GM18505 (cell line): ENCODE measurements around the gene PPP4R3A.
A peak's percentile ranks its signal among the peaks of the same experiment; 100 is the strongest.
"Not testable (repeated sequence)": the region's sequence is repeated elsewhere in the genome, so short reads cannot be mapped to it uniquely, and the experiment has no call there.

Experiments
- ATAC-seq: cut with Tn5 transposase; IDR thresholded peaks from one replicate; pipeline ENCODE4 v1.9.1; 2021; ENCODE audit not compliant: unreplicated experiment
- POLR2A ChIP-seq: IDR thresholded peaks from 4 replicates; pipeline ENCODE4 v1.6.1; 2011; ENCODE audit warnings: borderline replicate concordance; ENCODE audit not compliant: insufficient read depth, insufficient read length; ENCODE audit errors: extremely low read depth

Gene PPP4R3A

DNA sequence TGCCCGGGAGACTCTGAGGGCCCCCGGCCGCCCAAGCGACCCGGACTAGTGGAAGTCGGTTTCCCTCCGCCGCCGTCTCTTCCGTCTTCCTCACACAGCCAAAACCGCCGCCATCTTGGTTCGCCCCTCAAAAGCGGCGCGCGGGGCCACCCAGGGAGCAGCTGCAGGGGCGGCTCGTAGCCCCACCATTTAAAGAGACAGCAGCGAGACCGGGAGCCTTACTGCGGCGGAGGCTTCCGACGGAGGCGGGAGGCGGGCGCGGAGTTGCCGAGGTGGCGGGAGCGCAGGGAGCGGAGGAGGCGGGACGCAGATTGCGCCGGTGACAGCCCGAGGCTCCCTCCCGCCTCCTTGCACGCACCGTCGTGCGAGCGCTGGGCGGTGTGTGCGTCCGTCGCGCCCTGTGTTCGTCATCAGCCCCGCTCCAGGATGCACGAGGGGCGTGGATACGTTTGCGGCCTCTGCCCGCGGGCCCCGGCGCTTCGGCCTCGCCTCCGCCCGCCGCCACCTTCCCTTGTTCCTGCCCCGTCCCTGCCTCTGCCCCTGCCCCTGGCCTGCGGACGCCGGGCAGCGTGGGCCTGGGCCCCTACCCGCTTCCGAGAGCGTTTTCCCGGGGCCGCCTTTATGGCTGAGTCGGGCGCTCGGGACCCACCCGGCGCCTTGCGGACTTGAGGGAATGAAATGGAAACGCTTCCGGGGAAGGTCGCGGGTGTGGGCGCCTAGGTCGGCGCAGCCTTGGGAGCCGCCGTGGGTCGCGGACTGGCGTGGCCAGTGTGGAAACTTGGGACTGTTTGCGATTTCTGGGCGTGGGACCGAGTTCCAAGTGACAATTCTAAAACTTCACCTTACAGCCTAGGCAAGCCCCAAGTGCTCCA lies at the start of gene PPP4R3A:
PPP4R3A (minus strand) TSS at position 140 of the 872 bp plus-strand sequence. CDS start 663 bp downstream, outside the sequence.
- peak; percentile 92 for TF ChIP-seq POLR2A
- ATAC-seq = peak; percentile 82

DNA sequence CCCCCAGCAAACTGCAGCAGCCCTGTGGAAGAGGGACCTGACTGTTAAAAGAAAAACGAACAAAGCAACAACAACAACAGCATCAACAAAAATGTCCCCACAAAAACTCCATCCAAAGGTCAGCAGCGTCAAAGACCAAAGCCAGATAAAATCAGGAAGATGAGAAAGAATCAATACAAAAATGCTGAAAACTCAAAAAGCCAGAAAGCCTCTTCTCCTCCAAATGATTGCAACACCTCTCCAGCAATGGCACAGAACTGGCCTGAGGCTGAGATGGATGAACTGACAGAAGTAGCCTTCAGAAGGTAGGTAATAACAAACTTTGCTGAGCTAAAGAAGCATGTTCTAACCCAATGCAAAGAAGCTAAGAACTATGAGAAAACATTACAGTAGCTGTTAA lies 45.4 kb upstream of the PPP4R3A start:
- TF ChIP-seq POLR2A = no peak
- ATAC-seq = no peak

DNA sequence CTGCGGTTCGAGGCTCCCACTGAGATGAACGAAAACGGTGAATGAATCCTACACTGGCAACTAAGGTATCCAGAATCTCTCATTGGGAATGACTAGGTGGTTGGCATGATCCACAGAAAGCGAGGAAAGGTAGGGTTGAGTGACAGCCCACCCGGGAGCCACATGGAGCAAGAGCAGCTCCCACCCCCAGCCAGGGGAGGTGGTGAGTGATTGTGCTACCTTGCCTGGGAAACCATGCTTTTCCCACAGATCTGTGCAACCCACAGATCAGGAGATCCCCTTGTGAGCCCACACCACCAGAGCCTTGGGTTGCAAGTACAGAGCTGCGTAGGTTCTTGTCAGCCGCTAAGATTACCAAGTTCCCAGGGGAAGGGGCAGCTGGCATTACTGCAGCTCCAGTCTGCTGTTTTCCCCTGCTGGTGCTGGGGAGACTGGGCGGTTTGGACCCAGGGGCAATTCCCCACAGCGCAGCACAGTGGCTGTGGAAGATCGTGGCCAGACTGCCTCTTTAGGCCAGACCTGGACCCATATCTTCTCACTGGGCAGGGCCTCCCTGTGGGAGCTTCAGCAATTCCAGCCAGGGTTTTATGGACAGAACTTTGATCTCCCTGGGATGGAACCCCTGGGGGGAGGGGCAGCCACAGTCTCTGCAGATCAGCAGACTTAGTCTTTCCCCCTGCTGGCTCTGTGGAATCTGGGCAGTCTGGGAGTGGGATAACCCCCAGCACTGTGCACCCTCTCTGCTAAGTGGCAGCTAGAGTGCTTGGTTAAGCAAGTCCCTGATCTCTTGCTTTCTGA lies 44.6 kb upstream of the PPP4R3A start:
- ATAC-seq = no peak
- no peak for TF ChIP-seq POLR2A

DNA sequence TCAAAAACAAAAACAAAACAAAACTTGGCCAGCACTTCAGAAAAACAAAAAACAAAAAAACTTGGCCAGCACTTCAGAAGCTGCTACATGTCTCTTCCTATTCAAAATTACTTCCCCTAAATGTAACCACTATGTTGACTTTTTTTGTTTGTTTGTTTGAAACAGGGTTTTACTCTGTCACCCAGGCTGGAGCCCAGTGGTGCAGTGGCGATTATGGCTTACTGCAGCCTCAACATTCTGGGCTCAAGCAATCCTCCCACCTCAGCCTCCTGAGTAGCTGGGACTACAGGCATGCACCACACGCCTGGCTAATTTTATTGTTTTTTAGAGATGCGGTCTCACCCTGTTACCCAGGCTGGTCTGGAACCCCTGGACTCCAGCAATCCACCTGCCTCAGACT lies 38.0 kb upstream of the PPP4R3A start:
- TF ChIP-seq POLR2A = no peak
- no peak for ATAC-seq

DNA sequence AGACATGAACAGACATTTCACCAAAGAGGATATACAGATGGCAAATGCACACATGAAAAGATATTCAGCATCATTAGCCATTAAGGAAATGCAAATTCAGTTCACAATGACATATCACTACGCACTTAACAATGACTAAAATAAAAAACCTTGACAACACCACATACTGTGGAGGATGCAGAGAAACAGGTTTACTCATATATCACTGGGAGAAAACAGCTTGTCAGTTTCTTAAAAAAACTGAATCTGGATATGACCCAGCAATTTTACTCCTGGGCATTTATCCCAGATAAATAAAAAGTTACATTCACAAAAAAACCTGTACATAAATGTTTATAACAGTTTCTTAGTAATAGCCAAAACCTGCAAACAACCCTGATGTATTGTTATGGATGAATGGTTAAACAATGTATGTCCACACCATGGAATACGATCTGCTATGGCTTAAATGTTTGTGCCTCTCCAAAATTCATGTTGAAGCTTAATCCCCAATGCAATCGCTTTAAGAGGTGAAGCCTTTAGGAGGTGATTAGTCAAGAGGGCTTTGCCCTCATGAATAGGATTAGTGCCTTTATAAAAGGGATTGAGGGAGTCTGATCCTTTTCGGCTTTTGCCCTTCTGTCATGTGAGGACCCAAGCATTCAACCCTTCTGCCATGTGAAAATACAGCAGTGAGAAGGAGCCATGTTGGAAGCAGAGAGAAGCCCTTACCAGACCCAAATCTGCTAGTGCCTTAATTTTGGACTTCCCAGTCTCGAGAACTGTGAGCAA lies 36.0 kb upstream of the PPP4R3A start:
- TF ChIP-seq POLR2A = no peak
- no peak for ATAC-seq

DNA sequence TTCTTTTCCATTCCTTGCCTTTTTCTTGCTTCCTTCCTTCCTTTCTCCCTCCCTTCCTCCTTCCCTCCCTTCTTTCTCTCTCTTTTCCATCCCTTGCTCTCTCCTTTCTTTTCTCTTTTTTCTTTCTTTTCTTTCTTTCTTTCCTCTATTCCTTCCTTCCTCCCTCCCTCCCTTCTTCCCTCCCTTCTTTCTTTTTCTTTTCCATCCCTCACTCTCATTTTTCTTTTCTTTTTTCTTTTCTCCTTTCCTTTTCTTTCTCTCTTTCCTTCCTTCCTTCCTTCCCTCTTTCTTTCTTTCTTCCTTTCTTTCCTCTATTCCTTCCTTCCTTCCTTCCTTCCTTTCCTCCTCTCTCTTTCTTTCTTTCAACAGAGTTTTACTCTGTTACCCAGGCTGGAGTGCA lies 35.1 kb upstream of the PPP4R3A start:
- no peak for ATAC-seq
- TF ChIP-seq POLR2A = no peak

DNA sequence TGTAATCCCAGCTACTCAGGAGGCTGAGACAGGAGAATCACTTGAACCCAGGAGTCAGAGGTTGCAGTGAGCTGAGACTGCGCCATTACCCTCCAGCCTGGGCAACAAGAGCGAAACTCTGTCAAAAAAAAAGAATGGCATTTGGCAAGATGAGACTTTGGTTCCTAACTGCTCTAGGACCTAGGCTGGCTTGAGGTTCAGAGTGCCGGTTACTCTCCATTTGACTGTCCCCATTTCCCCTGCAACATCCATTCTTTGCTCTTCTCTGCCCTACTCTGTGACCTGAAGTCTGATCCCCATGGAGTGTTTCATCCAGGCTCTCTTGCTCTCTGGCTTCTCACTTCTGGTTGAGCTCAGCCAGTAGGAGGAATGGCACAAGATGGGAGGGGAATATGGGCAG lies 26.2 kb upstream of the PPP4R3A start:
- TF ChIP-seq POLR2A = no peak
- ATAC-seq = no peak

DNA sequence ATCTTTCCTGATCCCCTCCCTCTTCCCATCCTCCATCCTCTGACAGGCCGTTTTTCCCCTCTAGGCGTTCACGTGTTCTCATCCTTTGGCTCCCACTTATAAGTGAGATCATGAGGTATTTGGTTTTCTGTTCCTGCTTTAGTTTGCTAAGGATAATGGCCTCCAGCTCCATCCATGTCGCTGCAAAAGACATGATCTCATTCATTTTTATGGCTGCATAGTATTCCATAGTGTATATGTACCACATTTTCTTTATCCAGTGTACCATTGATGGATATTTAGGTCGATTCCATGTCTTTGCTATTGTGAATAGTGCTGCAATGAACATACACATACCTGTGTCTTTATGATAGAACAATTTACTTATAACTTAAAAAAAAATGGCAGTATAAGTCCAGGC lies 23.9 kb upstream of the PPP4R3A start:
- not testable (repeated sequence) for ATAC-seq

DNA sequence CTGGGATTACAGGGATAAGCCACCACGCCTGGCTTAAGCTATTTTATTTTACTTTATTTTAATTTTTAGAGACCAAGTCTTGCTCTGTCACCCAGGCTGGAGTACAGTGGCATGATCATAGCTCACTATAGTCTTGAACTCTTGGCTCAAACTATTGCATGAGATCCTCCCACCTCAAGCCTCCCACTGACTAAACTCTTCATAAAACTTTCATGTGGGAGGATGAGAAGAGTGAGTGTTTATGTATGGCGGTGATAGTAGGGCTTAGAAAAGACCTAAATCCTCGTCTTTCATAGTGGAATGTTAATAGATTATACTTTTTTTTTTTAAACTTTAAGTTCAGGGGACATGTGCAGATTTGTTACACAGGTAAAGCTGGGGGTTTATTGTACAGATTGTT lies 23.5 kb upstream of the PPP4R3A start:
- no peak for ATAC-seq
- TF ChIP-seq POLR2A = no peak

DNA sequence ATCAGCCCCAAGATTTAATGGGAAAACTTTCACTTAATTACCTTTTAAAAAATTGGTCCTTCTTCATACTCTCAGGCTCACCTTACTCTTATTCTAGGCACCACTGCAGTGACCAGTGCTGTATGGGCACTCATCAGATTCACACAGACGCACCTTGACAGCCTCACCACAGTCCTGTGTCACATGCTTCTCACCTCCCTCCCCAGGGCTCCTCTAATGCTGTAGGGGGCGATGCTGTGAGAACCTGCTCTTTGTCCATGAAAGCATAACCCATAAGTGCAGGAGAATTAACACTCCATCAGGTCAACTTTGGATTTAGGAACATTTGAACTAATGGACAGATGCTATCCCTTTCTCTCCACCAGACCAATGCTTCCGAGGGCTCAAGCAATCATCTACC lies 13.9 kb upstream of the PPP4R3A start:
- ATAC-seq = no peak
- no peak for TF ChIP-seq POLR2A

DNA sequence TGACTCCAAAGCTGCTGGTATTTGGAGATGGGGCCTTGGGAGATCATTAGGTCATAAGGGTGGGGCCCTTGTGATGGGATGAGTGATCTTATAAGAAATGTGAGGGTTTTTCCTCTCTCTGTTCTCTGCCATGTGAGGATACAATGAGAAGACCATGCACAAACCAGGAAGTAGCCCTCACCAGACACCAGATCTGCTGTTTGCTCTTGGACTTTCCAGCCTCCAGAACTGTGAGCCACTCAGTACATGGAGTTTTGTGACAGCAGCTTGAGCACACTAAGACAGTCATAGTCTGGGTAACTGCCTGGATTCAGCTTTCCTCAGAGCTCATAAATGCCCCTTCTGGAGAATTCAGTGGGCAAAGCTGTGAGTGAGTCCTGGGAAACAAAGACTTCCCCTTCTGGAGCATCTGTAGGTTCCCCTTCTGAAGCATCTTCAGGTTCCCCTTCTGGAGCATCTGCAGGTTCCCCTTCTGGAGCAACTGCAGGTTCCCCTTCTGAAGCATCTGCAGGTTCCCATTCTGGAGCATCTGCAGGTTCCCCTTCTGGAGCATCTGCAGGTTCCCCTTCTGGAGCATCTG lies 11.0 kb upstream of the PPP4R3A start:
- ATAC-seq = no peak
- TF ChIP-seq POLR2A = no peak

DNA sequence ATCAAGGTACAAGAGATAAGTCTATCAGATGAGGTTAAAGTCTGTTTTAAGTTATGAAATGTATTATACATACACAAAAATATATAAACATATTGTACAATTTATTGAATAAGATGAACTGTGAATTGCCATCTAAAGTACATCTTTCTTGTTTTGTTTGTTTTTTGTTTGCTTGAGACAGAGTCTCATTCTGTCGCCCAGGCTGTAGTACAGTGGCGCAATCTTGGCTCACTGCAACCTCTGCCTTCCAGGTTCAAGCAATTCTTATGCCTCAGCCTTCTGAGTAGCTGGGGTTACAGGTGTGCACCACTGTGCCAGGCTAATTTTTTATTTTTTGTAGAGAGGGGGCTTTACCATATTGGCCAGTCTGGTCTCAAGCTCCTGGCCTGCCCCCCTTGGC lies 10.0 kb upstream of the PPP4R3A start:
- ATAC-seq = no peak

More for the DNA sequence above, 10.0 kb upstream of the PPP4R3A start:
- no peak for TF ChIP-seq POLR2A
